Bronchial epithelial cell (primary cell): Measurements from ENCODE around the gene GCC1. TPM values are rescaled to one million over a fixed set of nuclear protein-coding genes. Genes with fewer than 3 reads are reported as not detected.

Experiments used
- DNase-seq: peaks from one replicate; pipeline ENCODE4 v3.0.0-alpha.2; 2010; ENCODE audit warnings: low read depth
- FAIRE-seq: peaks from 2 replicates; lab custom pipeline; 2011; peaks lifted over from hg19 to GRCh38; lab: Jason Lieb, UNC
- H3K27me3 ChIP-seq: 2 replicates; pipeline ENCODE4 v1.5.1; 2011; ENCODE audit warnings: low read length; ENCODE audit not compliant: control insufficient read depth, insufficient read depth
- H3K36me3 ChIP-seq: 2 replicates; pipeline ENCODE4 v1.5.1; 2011; ENCODE audit warnings: low read length; ENCODE audit not compliant: control insufficient read depth, insufficient read depth
- H3K4me3 ChIP-seq: 2 replicates; pipeline ENCODE4 v1.5.1; 2011; ENCODE audit warnings: mild to moderate bottlenecking, low read depth, low read length, control low read depth
- total RNA-seq: library from RNA; depleted of rRNA; stranded (reverse); fragments of >200 nt; gene quantifications from 2 replicates; pipeline ENCODE4 v1.2.1, GENCODE V29; 2014
- TF ChIP-seq, protein P1 (sequence below): IDR thresholded peaks from 2 replicates; pipeline ENCODE4 v1.5.1; 2011; ENCODE audit warnings: mild to moderate bottlenecking, moderate library complexity, low read length, control low read depth, inconsistent platforms; ENCODE audit not compliant: insufficient read depth, severe bottlenecking

Gene GCC1
- total RNA-seq, 1 donor from 2014 or later, result 69.0 TPM

DNA sequence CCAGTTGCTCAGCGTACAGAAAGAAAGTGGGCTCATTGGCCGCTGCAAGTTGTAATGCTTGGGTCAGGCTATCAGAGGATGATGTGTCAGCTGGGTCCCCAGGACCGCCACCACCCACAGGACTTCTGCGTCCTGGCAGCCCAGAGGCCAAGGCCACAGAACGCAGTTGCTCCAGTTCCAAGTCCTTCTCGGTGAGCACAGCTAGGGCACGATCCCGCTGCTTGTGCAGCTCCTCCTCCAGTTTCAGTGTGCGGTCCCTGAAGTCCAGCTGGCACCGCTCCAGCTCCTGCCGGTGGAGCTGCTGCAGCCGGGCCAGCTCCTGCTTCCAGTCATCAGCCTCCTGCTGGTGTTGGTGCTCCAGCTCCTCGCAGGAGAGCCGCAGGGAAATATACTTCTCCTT lies 3.0 kb downstream of the GCC1 start:
- peaks cover 10% of the 10 kb centered on the region for H3K36me3 ChIP-seq
- H3K4me3 ChIP-seq, result no peak overlapping the region
- no peaks in the 10 kb centered on the region for H3K27me3 ChIP-seq
- DNase-seq, result no peak
- no peak for FAIRE-seq
- TF ChIP-seq, protein P1, sequence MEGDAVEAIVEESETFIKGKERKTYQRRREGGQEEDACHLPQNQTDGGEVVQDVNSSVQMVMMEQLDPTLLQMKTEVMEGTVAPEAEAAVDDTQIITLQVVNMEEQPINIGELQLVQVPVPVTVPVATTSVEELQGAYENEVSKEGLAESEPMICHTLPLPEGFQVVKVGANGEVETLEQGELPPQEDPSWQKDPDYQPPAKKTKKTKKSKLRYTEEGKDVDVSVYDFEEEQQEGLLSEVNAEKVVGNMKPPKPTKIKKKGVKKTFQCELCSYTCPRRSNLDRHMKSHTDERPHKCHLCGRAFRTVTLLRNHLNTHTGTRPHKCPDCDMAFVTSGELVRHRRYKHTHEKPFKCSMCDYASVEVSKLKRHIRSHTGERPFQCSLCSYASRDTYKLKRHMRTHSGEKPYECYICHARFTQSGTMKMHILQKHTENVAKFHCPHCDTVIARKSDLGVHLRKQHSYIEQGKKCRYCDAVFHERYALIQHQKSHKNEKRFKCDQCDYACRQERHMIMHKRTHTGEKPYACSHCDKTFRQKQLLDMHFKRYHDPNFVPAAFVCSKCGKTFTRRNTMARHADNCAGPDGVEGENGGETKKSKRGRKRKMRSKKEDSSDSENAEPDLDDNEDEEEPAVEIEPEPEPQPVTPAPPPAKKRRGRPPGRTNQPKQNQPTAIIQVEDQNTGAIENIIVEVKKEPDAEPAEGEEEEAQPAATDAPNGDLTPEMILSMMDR, result no peak

DNA sequence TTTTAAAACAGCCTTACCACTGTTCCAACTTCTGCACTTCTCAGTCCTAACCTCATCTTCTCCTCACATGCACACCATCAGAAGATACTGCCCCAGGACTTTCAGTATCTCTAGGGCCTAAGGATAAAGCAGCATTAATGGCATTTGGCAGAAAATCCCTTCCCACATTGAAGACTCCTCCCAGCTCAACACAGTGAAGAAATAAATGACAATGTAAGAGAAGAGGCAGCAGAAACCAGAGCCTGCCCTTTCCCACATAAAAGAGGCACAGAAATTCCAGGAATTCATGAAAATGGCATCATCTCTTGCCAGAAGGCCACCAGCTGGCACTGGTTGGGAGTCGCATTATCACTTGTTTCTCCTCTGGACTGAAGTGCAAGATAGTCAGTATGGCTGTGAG lies 3.7 kb downstream of the GCC1 start:
- Histone ChIP-seq H3K27me3 (no peaks in the 10 kb centered on the region), H3K4me3 (no peak overlapping the region), H3K36me3 (peaks cover 10% of the 10 kb centered on the region)
- TF ChIP-seq, protein P1, result no peak
- DNase-seq, result no peak
- no peak for FAIRE-seq

DNA sequence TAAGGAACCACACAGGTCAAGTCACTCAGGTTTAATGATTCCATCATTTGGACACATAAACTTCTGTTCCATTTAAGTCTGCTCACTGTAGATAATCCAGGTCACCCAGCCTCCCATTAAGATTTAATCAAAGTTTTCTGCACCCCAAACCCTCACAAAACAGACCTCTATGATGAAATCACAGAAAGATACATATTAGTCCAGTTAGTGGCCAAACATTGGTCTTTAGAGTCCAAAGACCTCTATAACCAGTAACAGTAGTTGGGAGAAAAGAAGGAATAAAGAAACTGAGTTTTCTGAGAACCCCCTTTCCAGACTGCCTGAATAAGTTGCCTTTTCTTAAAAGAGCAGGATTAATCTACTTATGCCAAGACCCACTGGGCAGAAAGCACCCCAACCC lies 4.8 kb downstream of the GCC1 start:
- Histone ChIP-seq H3K4me3 (no peak overlapping the region), H3K27me3 (no peaks in the 10 kb centered on the region), H3K36me3 (peaks cover 10% of the 10 kb centered on the region)
- FAIRE-seq, result no peak
- TF ChIP-seq, protein P1, result no peak
- DNase-seq, result no peak

DNA sequence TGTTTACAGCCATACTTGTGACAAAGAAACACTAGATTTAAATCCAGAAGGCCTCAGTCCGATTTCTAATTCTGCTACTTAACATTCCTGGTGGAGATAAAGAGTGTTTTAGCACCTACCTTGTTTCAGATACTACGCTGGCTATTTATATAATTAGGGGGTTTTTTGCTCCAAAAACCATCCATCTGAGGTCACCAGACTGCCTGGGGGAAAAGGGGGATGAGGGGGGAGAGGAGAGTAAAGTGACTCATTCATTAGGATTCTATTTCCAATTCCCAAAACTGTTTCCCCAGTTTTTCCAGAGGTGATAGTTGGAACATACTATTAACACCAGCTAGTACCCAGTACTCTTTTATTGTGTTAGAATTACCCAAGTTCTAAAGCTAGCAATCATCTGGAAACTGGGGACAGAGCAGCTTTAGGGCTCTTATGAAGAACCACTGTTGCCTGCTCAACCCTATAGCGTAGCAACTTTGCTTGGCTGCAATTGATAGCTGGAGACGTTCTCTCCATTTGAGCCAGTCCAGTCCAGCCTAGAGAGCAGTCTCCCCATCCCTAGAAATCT lies 6.6 kb downstream of the GCC1 start:
- peaks cover 10% of the 10 kb centered on the region for H3K36me3 ChIP-seq
- TF ChIP-seq, protein P1, result no peak
- no peak for FAIRE-seq
- H3K4me3 ChIP-seq, result no peak overlapping the region
- DNase-seq, result no peak
- no peaks in the 10 kb centered on the region for H3K27me3 ChIP-seq

DNA sequence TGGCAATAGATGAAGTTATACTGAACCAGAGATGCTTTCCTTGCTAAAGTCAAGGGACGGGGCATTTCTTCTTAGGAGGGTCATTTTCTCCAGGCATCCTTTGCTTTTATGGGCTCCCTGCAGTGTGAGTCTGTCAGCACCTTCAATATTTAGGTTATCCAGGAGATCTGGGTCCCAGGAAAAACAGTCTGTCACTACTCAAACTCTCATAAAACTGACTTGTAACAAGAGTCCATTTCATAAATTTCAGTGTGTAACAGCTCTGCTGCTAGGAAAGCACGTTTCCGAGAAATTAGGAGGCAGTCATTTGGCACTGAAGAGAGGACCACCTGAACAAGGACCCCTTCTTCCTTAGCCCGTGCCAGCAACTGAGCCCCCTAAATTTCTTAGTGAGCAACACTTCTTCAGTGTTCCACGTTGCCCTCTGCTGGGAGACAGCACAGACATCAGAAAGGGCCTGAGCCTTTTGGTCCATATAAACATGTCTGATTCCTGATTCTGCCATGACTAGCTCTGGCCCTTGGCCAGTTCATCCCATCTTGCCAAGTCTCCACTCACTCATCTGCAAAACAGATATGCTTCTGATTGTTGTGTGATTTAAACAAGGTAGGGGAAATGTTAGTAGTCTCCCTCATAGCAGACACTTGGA lies 7.2 kb downstream of the GCC1 start:
- Histone ChIP-seq H3K36me3 (peaks cover 10% of the 10 kb centered on the region), H3K27me3 (no peaks in the 10 kb centered on the region), H3K4me3 (no peak overlapping the region)
- FAIRE-seq (no peak), DNase-seq (peak; percentile 29)
- TF ChIP-seq, protein P1, result peak; percentile 8
